ENCODE measurements around the gene HLA-B. TPM values are rescaled to one million over a fixed set of nuclear protein-coding genes. Genes with fewer than 3 reads are reported as not detected.

The HLA-B gene
- total RNA-seq, 1 experiment from 2014 or later, result 68.6 TPM

DNA sequence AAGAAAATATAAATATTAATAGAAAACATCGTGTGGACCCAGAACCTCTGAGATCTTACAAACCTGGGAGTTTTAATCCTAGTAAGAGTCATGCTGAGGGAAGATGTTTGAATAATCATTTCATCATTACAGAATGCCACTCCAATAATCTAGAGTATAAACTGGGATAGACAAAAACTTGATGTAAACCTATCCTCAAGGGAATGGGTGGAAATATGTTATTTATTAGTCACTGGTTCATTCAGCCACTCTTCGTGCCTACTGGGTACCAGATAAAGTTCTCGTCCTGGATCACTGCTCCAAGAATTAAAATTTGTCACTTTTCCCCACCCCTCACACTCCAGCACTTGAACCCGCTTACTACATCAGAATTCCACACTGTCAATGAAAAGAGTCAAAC, 7.7 kb downstream of the HLA-B start:
- Histone ChIP-seq H2BK20ac (ENCODE audit: low read depth, low read length, poor library complexity, severe bottlenecking) (no peak overlapping the region), H2AFZ (ENCODE audit: low read length) (no peak overlapping the region), H3K23me2 (ENCODE audit: insufficient read length, low read depth, low read length, poor library complexity, severe bottlenecking) (no peaks in the 10 kb centered on the region), H2BK15ac (ENCODE audit: low read depth, low read length) (no peak overlapping the region), H3K56ac (ENCODE audit: insufficient read length, low read depth, low read length) (no peak overlapping the region), H4K91ac (ENCODE audit: insufficient read length, low read depth, low read length) (no peak overlapping the region), H2AK5ac (ENCODE audit: insufficient read length, low read length) (no peak overlapping the region), H4K20me1 (ENCODE audit: control insufficient read depth, insufficient read depth, insufficient read length) (no peaks in the 10 kb centered on the region), H3K9ac (ENCODE audit: extremely low read depth, insufficient read length, low read length) (no peak overlapping the region), H3K4me1 (ENCODE audit: insufficient read depth, low read length) (no peaks in the 10 kb centered on the region), H2BK5ac (ENCODE audit: insufficient read length, low read length) (no peak overlapping the region), H3K4ac (ENCODE audit: low read depth, low read length) (no peak overlapping the region), H3K27ac (ENCODE audit: insufficient read length, low read depth, low read length) (no peak overlapping the region), H2BK120ac (ENCODE audit: low read depth, low read length, poor library complexity, severe bottlenecking) (no peak overlapping the region), H3K27me3 (ENCODE audit: insufficient read depth, low read length) (no peaks in the 10 kb centered on the region), H3K4me2 (ENCODE audit: insufficient read depth, insufficient read length, low read length) (no peak overlapping the region), H4K8ac (replicated peaks; ENCODE audit: insufficient read length, low read depth, low read length) (no peak overlapping the region), H3K18ac (ENCODE audit: insufficient read length, low read depth, low read length) (no peak overlapping the region), H3K79me1 (ENCODE audit: insufficient read depth, low read depth, low read length, poor library complexity, severe bottlenecking) (no peaks in the 10 kb centered on the region), H3K23ac (ENCODE audit: insufficient read length, low read depth, low read length) (no peak overlapping the region), H3K14ac (ENCODE audit: insufficient read depth, low read length) (no peak overlapping the region), H3T11ph (ENCODE audit: low read length) (no peak overlapping the region), H2BK12ac (ENCODE audit: insufficient read length, low read depth, low read length) (no peak overlapping the region), H3K9me3 (ENCODE audit: control insufficient read depth, low read depth, low read length) (no peaks in the 10 kb centered on the region), H4K5ac (ENCODE audit: insufficient read length, low read depth, low read length) (no peak overlapping the region), H3K79me2 (ENCODE audit: insufficient read depth, low read length) (no peaks in the 10 kb centered on the region)
- H3K27ac Mint-ChIP-seq, result no peak overlapping the region
- H3K9me3 Mint-ChIP-seq, result no peaks in the 10 kb centered on the region
- H3K27me3 Mint-ChIP-seq (ENCODE audit: low read depth), result peaks cover 50% of the 10 kb centered on the region
- H3K36me3 Mint-ChIP-seq (ENCODE audit: insufficient read depth in 1 of 3, low read depth in 3 of 3), result peaks cover 0 to 7% (median 7%) of the 10 kb centered on the region in 3 experiments; a peak in 3 of 7 replicates
- TF ChIP-seq, protein P1, sequence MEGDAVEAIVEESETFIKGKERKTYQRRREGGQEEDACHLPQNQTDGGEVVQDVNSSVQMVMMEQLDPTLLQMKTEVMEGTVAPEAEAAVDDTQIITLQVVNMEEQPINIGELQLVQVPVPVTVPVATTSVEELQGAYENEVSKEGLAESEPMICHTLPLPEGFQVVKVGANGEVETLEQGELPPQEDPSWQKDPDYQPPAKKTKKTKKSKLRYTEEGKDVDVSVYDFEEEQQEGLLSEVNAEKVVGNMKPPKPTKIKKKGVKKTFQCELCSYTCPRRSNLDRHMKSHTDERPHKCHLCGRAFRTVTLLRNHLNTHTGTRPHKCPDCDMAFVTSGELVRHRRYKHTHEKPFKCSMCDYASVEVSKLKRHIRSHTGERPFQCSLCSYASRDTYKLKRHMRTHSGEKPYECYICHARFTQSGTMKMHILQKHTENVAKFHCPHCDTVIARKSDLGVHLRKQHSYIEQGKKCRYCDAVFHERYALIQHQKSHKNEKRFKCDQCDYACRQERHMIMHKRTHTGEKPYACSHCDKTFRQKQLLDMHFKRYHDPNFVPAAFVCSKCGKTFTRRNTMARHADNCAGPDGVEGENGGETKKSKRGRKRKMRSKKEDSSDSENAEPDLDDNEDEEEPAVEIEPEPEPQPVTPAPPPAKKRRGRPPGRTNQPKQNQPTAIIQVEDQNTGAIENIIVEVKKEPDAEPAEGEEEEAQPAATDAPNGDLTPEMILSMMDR (conservative IDR thresholded peaks at IDR 0.05), result no peak
- no CpG with 5 or more reads among the region's 4 CpGs for WGBS (ENCODE audit: extremely low coverage, insufficient read length, low lambda C conversion rate)
- H3K4me1 Mint-ChIP-seq, result peaks cover 11 to 19% of the 10 kb centered on the region in 2 experiments
- no peak overlapping the region for H3K4me3 Mint-ChIP-seq
- DNase-seq, result no peak
